ENCODE data around the gene BRSK2.

Gene BRSK2

GRCh38 chr11:1470681-1471611 lies 81.2 kb downstream of the BRSK2 start:
- no peak for DNase-seq

- no peak for DNase-seq
Observed at GRCh38 chr11:1471736-1472135, 82.0 kb downstream of the BRSK2 start.

GRCh38 chr11:1472180-1473005 lies 82.7 kb downstream of the BRSK2 start:
- no peak for DNase-seq

GRCh38 chr11:1473011-1473628 lies 83.4 kb downstream of the BRSK2 start:
- DNase-seq: no peak

GRCh38 chr11:1473786-1474185 lies 84.1 kb downstream of the BRSK2 start:
- no peak for DNase-seq

- no peak for DNase-seq
Observed at GRCh38 chr11:1475841-1476240, 86.1 kb downstream of the BRSK2 start.

- no peak for DNase-seq
Observed at GRCh38 chr11:1476940-1477736, 87.4 kb downstream of the BRSK2 start.

- no peak for DNase-seq
Observed at GRCh38 chr11:1478011-1478410, 88.3 kb downstream of the BRSK2 start.

- DNase-seq: no peak
Observed at GRCh38 chr11:1478544-1478943, 88.8 kb downstream of the BRSK2 start.

GRCh38 chr11:1479006-1479677 lies 89.4 kb downstream of the BRSK2 start:
- DNase-seq: no peak

GRCh38 chr11:1479678-1480118 lies 90.0 kb downstream of the BRSK2 start:
- DNase-seq: no peak

GRCh38 chr11:1480191-1480554 lies 90.4 kb downstream of the BRSK2 start:
- DNase-seq: no peak

GRCh38 chr11:1480555-1481482 lies 91.1 kb downstream of the BRSK2 start:
- DNase-seq: no peak

- no peak for DNase-seq
Observed at GRCh38 chr11:1481483-1481825, 91.7 kb downstream of the BRSK2 start.

GRCh38 chr11:1481861-1482441 lies 92.2 kb downstream of the BRSK2 start:
- DNase-seq: no peak

GRCh38 chr11:1482581-1483444 lies 93.1 kb downstream of the BRSK2 start:
- DNase-seq: no peak

GRCh38 chr11:1483445-1483961 lies 93.8 kb downstream of the BRSK2 start:
- no peak for DNase-seq

- DNase-seq: no peak
Observed at GRCh38 chr11:1484061-1484671, 94.4 kb downstream of the BRSK2 start.

Measured in KG1 (cell line).